ENCODE measurements around the gene MARK3. TPM values are rescaled to one million over a fixed set of nuclear protein-coding genes. Genes with fewer than 3 reads are reported as not detected.

MARK3 gene
- total RNA-seq, 1 experiment from 2014 or later: 61.9 TPM

GRCh38 chr14:103433916-103434563 lies 48.8 kb downstream of the MARK3 start:
- no peak for DNase-seq (ENCODE audit: low read depth)

GRCh38 chr14:103434868-103435442 lies 49.7 kb downstream of the MARK3 start:
- no peak for DNase-seq (ENCODE audit: low read depth)

- DNase-seq (ENCODE audit: low read depth): peak; percentile 26
These were observed 51.3 kb downstream of the MARK3 start for GRCh38 chr14:103436533-103436932.

GRCh38 chr14:103442288-103442687 lies 57.1 kb downstream of the MARK3 start:
- DNase-seq (ENCODE audit: low read depth): no peak

- DNase-seq (ENCODE audit: low read depth): no peak
These were observed 57.9 kb downstream of the MARK3 start for GRCh38 chr14:103443111-103443510.

- no peak for DNase-seq (ENCODE audit: low read depth)
These were observed 59.8 kb downstream of the MARK3 start for GRCh38 chr14:103444837-103445524.

- no peak for DNase-seq (ENCODE audit: low read depth)
These were observed 60.6 kb downstream of the MARK3 start for GRCh38 chr14:103445806-103446205.

GRCh38 chr14:103448097-103448496 lies 62.9 kb downstream of the MARK3 start:
- DNase-seq (ENCODE audit: low read depth): peak; percentile 3

GRCh38 chr14:103449634-103450161 lies 64.5 kb downstream of the MARK3 start:
- DNase-seq (ENCODE audit: low read depth): no peak

GRCh38 chr14:103450416-103450815 lies 65.2 kb downstream of the MARK3 start:
- DNase-seq (ENCODE audit: low read depth): no peak

GRCh38 chr14:103451401-103451800 lies 66.2 kb downstream of the MARK3 start:
- DNase-seq (ENCODE audit: low read depth): no peak

- DNase-seq (ENCODE audit: low read depth): no peak
These were observed 68.6 kb downstream of the MARK3 start for GRCh38 chr14:103453791-103454190.

- DNase-seq (ENCODE audit: low read depth): no peak
These were observed 71.1 kb downstream of the MARK3 start for GRCh38 chr14:103456167-103456835.

- no peak for DNase-seq (ENCODE audit: low read depth)
These were observed 75.2 kb downstream of the MARK3 start for GRCh38 chr14:103460415-103460814.

GRCh38 chr14:103463149-103463548 lies 77.9 kb downstream of the MARK3 start:
- DNase-seq (ENCODE audit: low read depth): no peak

- no peak for DNase-seq (ENCODE audit: low read depth)
These were observed 78.6 kb downstream of the MARK3 start for GRCh38 chr14:103463851-103464250.

- no peak for DNase-seq (ENCODE audit: low read depth)
These were observed 87.7 kb downstream of the MARK3 start for GRCh38 chr14:103472939-103473338.

GRCh38 chr14:103474893-103475292 lies 89.7 kb downstream of the MARK3 start:
- DNase-seq (ENCODE audit: low read depth): no peak

- no peak for DNase-seq (ENCODE audit: low read depth)
These were observed 90.8 kb downstream of the MARK3 start for GRCh38 chr14:103476065-103476464.

GRCh38 chr14:103476631-103477030 lies 91.4 kb downstream of the MARK3 start:
- peak; percentile 6 for DNase-seq (ENCODE audit: low read depth)

GRCh38 chr14:103480595-103480994 lies 95.4 kb downstream of the MARK3 start:
- DNase-seq (ENCODE audit: low read depth): no peak

- DNase-seq (ENCODE audit: low read depth): peak; percentile 65
These were observed 98.4 kb downstream of the MARK3 start for GRCh38 chr14:103483600-103483999.
